HG03558 (cell line): Measurements from ENCODE around the gene ANKRD39.
A peak's percentile ranks its signal among the peaks of the same experiment; 100 is the strongest.
"Not testable (repeated sequence)": the region's sequence is repeated elsewhere in the genome, so short reads cannot be mapped to it uniquely, and the experiment has no call there.

Source experiments
- ATAC-seq: cut with Tn5 transposase; IDR thresholded peaks from one replicate; pipeline ENCODE4 v1.9.1; 2021; ENCODE audit warnings: moderate number of reproducible peaks; ENCODE audit not compliant: unreplicated experiment; ENCODE audit errors: extremely low read depth

The ANKRD39 gene

GRCh38 chr2:96815326-96816126, 42.3 kb downstream of the ANKRD39 start:
- ATAC-seq, result peak; percentile 3

DNA sequence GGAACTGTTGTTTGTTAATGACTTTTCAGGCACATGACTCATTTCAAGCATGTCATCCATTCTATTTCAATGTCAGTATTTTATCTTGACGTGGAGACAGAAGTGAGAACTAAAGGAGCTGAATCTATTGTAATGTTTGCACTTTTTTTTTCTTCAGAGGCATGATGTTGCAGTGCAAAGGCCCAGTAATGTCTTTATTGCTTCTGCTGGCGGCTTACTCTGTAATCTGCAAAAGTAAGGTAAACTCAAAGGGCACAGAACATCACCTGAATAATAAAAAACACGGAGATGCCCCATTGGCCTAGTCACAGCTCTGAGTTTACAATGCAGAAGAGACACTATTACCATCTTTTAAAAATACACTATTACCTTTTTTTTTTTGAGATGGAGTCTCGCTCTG, 44.2 kb downstream of the ANKRD39 start:
- no peak for ATAC-seq

DNA sequence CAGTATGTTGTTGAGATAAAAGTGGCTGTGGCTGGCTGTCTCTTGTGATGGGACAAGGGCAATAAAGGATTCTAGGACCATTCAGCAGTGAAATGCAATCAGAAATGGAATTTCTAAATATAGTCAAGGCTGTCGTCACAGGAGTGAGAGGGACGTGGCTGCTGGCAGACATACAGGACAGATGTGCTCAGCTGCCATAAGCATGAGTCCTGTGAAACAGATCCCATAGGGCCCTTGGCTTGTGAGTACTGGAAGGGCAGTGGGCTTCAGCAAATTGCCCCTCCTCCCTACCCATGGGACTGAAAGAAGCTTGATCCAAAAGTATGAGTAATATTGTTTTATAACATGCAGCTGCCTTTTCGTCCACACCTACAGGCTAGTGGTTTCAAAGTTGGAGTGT, 45.9 kb downstream of the ANKRD39 start:
- no peak for ATAC-seq

GRCh38 chr2:96810783-96811192, 47.0 kb downstream of the ANKRD39 start:
- no peak for ATAC-seq

DNA sequence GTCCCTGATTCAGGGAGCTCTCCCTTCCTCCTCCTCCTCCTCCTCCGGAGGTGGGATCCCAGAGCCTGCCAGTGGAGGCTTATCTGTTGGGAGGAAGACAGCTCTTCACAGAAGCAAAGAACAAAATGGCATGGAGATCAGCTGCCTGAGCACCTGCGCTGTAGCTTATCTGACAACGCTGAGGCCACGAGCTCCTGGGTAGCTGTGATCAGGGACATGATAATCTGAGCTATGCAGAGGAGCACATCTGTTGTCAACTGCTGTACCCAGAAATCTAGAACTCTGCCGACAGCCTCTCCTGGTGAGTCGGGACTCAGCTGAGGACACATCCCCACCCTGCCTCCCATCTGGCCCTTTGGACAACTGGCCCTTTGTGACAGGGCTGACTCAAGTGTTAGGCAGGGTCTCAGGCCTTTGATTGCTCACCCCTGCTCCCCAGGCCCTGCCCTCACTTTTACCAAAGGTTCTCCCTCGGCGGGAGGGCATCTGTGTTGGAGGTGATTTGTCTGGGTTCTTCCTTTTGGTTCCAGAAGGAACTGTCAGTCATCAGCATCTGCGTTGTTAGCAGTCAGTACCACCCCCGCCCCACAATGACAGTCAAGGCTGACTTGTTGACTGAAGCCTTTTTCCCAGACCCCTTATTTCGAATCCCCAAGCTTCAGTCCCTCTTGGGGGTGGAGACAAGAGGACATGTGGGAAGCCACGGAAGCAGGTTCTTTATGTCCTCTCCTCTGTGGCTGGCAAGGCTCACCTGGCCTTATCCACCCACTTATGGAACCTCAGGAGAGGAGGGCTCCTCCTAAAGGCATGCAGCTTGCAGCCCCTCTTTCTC, 47.6 kb downstream of the ANKRD39 start:
- ATAC-seq, result no peak

GRCh38 chr2:96809216-96809882, 48.5 kb downstream of the ANKRD39 start:
- ATAC-seq, result no peak

- ATAC-seq, result no peak
These were observed 49.5 kb downstream of the ANKRD39 start for GRCh38 chr2:96808176-96808837.

- ATAC-seq, result no peak
These were observed 50.7 kb downstream of the ANKRD39 start for GRCh38 chr2:96807127-96807471.

DNA sequence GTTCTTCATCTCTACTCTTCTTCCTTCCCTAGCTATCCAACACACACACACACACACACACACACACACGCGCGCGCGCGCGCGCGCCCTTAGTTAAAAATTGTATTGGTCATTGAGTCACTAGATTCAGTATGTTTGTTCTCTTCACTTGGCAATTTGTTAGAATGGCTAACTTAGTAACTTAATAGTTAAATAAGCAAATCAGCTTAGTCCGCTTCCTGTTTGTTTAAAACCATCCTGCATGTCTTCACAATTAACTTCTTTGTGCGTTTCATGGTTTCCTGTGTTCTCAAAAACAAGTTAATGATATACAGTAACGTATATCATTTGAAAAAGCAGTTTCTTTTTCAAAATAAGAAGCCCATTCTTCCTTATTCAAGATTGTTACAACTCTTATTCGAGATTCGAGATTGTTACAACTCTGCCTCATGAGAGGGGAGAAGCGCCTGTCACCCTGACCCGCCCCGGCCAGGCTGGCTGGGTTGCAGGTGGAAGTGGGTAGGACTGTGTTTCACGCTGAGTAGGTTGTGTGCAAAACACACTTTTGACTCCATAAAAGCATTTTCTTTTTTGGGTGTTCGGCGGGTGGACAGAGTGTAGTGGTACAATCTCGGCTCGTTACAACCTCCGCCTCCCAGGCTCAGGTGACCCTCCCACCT, 51.2 kb downstream of the ANKRD39 start:
- no peak for ATAC-seq

DNA sequence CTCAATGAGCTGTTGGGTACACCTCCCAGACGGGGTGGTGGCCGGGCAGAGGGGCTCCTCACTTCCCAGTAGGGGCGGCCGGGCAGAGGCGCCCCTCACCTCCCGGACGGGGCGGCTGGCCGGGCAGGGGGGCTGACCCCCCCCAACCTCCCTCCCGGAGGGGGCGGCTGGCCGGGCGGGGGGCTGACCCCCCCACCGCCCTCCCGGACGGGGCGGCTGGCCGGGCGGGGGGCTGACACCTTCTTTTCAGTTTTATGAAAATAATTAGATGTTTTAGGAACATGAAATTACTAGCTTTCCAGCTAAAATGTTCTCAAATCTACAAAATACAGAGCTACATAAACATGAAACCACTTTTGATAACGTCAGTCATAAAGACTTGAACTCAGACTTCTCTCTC, 51.9 kb downstream of the ANKRD39 start:
- ATAC-seq, result not testable (repeated sequence)

GRCh38 chr2:96804986-96805385, 52.8 kb downstream of the ANKRD39 start:
- ATAC-seq, result no peak

GRCh38 chr2:96802721-96803120, 55.1 kb downstream of the ANKRD39 start:
- no peak for ATAC-seq

GRCh38 chr2:96801786-96802595, 55.8 kb downstream of the ANKRD39 start:
- no peak for ATAC-seq

DNA sequence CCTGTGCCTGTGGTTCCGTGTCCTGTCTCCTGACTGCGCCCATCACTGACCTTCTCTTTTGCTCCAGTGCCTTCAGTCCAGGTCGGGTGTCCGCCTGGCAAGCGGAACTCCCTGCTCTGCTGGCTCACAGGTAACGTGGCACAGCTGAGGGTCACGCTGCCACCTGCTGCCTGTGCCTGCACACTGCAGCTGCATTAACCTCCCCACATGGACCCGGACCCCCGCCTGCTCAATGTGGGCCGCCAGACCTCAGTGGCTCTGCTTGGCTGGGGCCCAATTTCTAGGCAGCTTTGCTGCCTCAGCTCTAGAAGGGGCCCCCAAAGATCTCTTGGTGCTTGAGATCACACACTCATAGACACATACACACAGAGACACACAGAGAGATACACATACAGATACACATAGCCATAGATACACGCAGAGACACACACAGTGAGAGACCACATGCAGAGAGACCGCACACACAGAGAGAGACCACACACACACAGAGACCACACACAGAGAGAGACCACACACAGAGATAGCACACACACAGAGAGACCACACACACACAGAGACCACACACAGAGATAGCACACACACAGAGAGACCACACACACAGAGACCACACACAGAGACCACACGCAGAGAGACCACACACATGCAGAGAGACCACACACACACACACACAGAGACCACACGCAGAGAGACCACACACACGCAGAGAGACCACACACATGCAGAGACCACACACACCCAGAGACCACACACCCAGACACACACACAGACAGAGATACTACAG, 56.6 kb downstream of the ANKRD39 start:
- ATAC-seq, result no peak

- ATAC-seq, result no peak
These were observed 57.5 kb downstream of the ANKRD39 start for GRCh38 chr2:96800061-96801004.

DNA sequence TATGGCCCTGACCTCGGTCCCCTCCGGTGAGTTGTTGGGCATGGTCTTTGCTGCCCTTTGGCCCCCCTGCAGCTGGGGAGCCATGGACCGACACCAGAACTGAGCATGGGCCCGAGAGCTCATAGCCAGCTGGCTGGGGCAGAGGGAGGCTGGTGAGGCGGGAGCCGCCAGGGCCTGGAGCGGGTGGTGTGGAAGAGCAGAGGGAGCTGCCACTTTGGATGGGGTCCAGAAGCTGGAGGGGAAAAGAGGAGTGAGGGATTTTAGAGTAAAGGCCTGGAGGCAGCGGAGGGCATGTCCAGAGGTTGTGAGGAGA, 58.2 kb downstream of the ANKRD39 start:
- ATAC-seq, result no peak

- no peak for ATAC-seq
These were observed 58.8 kb downstream of the ANKRD39 start for GRCh38 chr2:96798733-96799622.
